Measurements from ENCODE around the gene CBX1. TPM values are rescaled to one million over a fixed set of nuclear protein-coding genes. Genes with fewer than 3 reads are reported as not detected.

Gene CBX1
- total and polyA plus RNA-seq, 2 of the 4 experiments (the other 2 are of a cell fraction), result 35.0 to 54.9 TPM

- H3K4ac ChIP-seq (ENCODE audit: low read depth, low read length), result peak overlapping the region; percentile 49
- H3K9me3 ChIP-seq (ENCODE audit: control insufficient read depth, insufficient read depth, low read length), result no peaks in the 10 kb centered on the region
- peak; percentile 88 for DNase-seq
- WGBS, 2 experiments (ENCODE audit: extremely low coverage in 2 of 2, insufficient read length in 1 of 2), result 11% methylated on average over 9 of the region's 18 CpGs; no CpG with 5 or more reads in 1 of the 2 experiments
- no peak overlapping the region for H3K14ac ChIP-seq (replicated peaks; ENCODE audit: low read depth, low read length)
- no peak overlapping the region for H2BK15ac ChIP-seq (ENCODE audit: low read depth, low read length)
- peak overlapping the region; percentile 85 for H2AFZ ChIP-seq (replicated peaks; ENCODE audit: low read length, poor library complexity)
- H3K27me3 ChIP-seq (ENCODE audit: control insufficient read depth, insufficient read depth, low read length), result no peaks in the 10 kb centered on the region
- dilution Hi-C loops (cut with HindIII; ENCODE audit: low sequenced_read_pairs, unreplicated experiment), result no loop called here
- peaks cover 3% of the 10 kb centered on the region; the same call in 1 of the 2 replicates for H4K20me1 ChIP-seq (ENCODE audit: insufficient read depth, low read length)
- H3K23ac ChIP-seq (ENCODE audit: low read depth, low read length), result no peak overlapping the region
- H2AK9ac ChIP-seq (replicated peaks; ENCODE audit: low read depth, low read length, poor library complexity), result peak overlapping the region; percentile 92
- no peak overlapping the region for H3K4me3 ChIP-seq (ENCODE audit: insufficient read depth, low read depth, low read length)
- intact Hi-C loops (cut with micrococcal nuclease), result loop anchor here (1.0 to 10.0 kb wide), 2 partner anchors 308 to 592 kb away; no protein-coding TSS in a partner anchor
- no peak overlapping the region for H3K4me2 ChIP-seq (ENCODE audit: low read depth, low read length)
- peak; percentile 28 for ATAC-seq (ENCODE audit: low read depth)
- 0 out of 2 replicates have a peak overlapping the region, but pooled peaks have one; percentile 14 for H4K5ac ChIP-seq (ENCODE audit: low read depth, low read length)
- H2AK5ac ChIP-seq (ENCODE audit: low read depth, low read length), result peak overlapping the region; percentile 11; the same call in 1 of the 2 replicates
- no peak overlapping the region for H3K56ac ChIP-seq (ENCODE audit: extremely low read depth, insufficient read depth, low read length)
- H2BK20ac ChIP-seq (ENCODE audit: low read depth, low read length), result no peak overlapping the region
- no peaks in the 10 kb centered on the region for H3K9me1 ChIP-seq (ENCODE audit: insufficient read depth, low read length)
- BruUV-seq (replicated peaks), result no TSS peak
- peak overlapping the region; percentile 0; the same call in 1 of the 2 replicates for H3K9ac ChIP-seq (ENCODE audit: low read depth, low read length)
- peaks cover 0 to 7% of the 10 kb centered on the region in 2 experiments; a peak in 1 of 4 replicates for H3K79me1 ChIP-seq (ENCODE audit: low read depth in 1 of 2, low read length in 2 of 2)
- H3K4me1 ChIP-seq (ENCODE audit: control insufficient read depth, insufficient read depth, low read length), result peaks cover 18% of the 10 kb centered on the region
- no peak overlapping the region for H3K18ac ChIP-seq (ENCODE audit: low read depth, low read length)
- peak overlapping the region; percentile 63 for H4K91ac ChIP-seq (ENCODE audit: insufficient read depth, low read depth, low read length)
- CTCF ChIA-PET, result interaction anchor here (0.6 to 3.4 kb wide), 9 partner anchors 9 to 104 kb away, joined by 3 to 18 read pairs (median 6); no protein-coding TSS in a partner anchor
- H4K8ac ChIP-seq (ENCODE audit: low read depth in 2 of 2, low read length in 2 of 2), result peak overlapping the region in 1 of 2 experiments; percentile 11; a peak in 1 of 4 replicates
- H2BK5ac ChIP-seq (ENCODE audit: low read depth, low read length, poor library complexity, severe bottlenecking), result no peak overlapping the region
- no peak overlapping the region for H3K27ac ChIP-seq (ENCODE audit: insufficient read depth, low read length)
- POLR2A ChIA-PET (ENCODE audit: unreplicated experiment), result interaction anchor here (0.6 to 0.9 kb wide), 3 partner anchors 42 to 45 kb away, joined by 3 read pairs; no protein-coding TSS in a partner anchor
- in situ Hi-C loops (cut with MboI; ENCODE audit: low sequenced_read_pairs), result loop anchor here (5.0 to 10.0 kb wide), 2 partner anchors 101 to 568 kb away; partner anchors contain the start of genes HOXB3 and HOXB5
- peaks cover under 1% of the 10 kb centered on the region; the same call in 1 of the 2 replicates for H3K36me3 ChIP-seq (ENCODE audit: control insufficient read depth, insufficient read depth, low read length)
- no peak overlapping the region; the same call in 1 of the 2 replicates for H2BK120ac ChIP-seq (ENCODE audit: low read depth, low read length)
- TF ChIP-seq CTCF (conservative IDR thresholded peaks at IDR 0.05; ENCODE audit: low read depth, low read length) (peak; percentile 91), MXI1 (IDR thresholded peaks at IDR 0.05; ENCODE audit: borderline replicate concordance, low read depth, low read length) (peak; percentile 80; the same call in 1 of the 2 replicates), ELK1 (IDR thresholded peaks at IDR 0.05; ENCODE audit: borderline replicate concordance, low read depth, low read length) (no peak), MAFK (IDR thresholded peaks at IDR 0.05; ENCODE audit: low read depth, low read length) (no peak), POLR2A (IDR thresholded peaks at IDR 0.05; ENCODE audit: low read depth, low read length) (0 out of 2 replicates have a peak, but pooled peaks have one; percentile 30), CEBPB (IDR thresholded peaks at IDR 0.05; ENCODE audit: low read depth, low read length) (no peak), RFX5 (IDR thresholded peaks at IDR 0.05; ENCODE audit: low read depth, low read length) (no peak), NFE2L2 (IDR thresholded peaks at IDR 0.05; ENCODE audit: low read depth, low read length) (no peak), MAZ (IDR thresholded peaks at IDR 0.05; ENCODE audit: borderline replicate concordance, low read depth, low read length) (no peak), RCOR1 (IDR thresholded peaks at IDR 0.05; ENCODE audit: insufficient replicate concordance, low read length) (no peak), BHLHE40 (IDR thresholded peaks at IDR 0.05; ENCODE audit: low read depth, low read length) (no peak), CHD1 (IDR thresholded peaks at IDR 0.05; ENCODE audit: low read depth, low read length) (no peak)
These were observed 74.6 kb downstream of the CBX1 start for GRCh38 chr17:48026502-48027321.
